ENCODE results near the gene NPRL2. TPM values are rescaled to one million over a fixed set of nuclear protein-coding genes. Genes with fewer than 3 reads are reported as not detected.
A peak's percentile ranks its signal among the peaks of the same experiment; 100 is the strongest.

Gene NPRL2
- total and polyA plus RNA-seq, 9 of the 15 experiments (the other 6 are each of a cell fraction or from before 2014, with no cell fraction given) = 17.4 to 40.4 (median 24.4) TPM

DNA sequence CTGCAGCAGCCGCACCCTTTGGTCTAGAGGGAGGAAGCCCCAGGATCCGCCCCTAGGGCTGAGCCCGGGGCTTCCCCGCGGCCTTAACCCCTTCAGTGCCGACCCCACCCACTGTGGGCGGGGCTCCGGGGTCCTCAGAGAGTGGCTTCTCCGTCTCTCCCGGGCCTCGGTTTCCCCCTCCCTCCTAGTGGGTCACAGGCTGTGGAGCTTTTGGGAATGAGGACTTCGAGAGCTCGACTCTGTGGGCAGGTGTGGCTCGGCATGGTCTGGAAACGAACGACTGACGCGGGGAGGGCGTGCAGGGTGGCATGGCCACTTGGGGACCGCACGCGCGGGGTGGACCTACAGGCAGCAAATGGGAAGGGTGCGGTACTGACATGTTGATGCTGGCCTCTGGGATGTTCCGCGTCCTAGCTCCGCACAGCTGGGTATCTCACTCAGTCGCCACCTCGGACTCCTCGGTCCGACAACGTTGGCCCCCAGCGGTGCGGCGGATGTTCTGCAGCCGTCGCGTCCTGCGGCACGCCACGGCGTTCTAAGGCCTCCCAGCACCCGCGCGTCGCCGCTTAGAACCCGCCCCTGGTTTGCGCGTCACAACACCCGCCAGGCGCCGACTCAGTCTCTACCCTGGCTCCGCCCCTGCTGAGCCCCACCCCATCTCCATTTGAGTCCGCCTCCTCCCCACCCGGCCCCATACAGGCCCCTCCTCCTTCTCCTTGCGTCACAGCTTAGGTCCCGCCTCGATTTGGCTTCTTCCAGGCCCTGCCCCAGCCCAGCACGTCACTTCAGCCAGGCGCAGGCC lies 51.5 kb downstream of the NPRL2 start, which contains the start of the genes HYAL3 and NAA80 (continued):
- TF ChIP-seq CREB3L1 (IDR thresholded peaks at IDR 0.05; ENCODE audit: borderline replicate concordance, low read depth) (peak; percentile 75; the same call in 1 of the 2 replicates), E2F4 (CRISPR knock-in tag; IDR thresholded peaks at IDR 0.05; ENCODE audit: low read depth) (0 out of 2 replicates have a peak, but pooled peaks have one; percentile 41), SETDB1 (IDR thresholded peaks at IDR 0.05; ENCODE audit: low read length) (no peak), TRIM28 (IDR thresholded peaks at IDR 0.05) (no peak), SMARCE1 (IDR thresholded peaks at IDR 0.05) (peak; percentile 25; the same call in 1 of the 2 replicates), SAFB2 (IDR thresholded peaks at IDR 0.05; ENCODE audit: borderline replicate concordance, low read depth, low read length, severe bottlenecking) (no peak), HDAC2 (IDR thresholded peaks at IDR 0.05) (peak; percentile 79), PRMT5 (CRISPR knock-in tag; IDR thresholded peaks at IDR 0.05) (no peak), FOXP1 (CRISPR knock-in tag; IDR thresholded peaks at IDR 0.05) (0 out of 2 replicates have a peak, but pooled peaks have one; percentile 42), HIVEP1 (CRISPR knock-in tag; IDR thresholded peaks at IDR 0.05) (peak; percentile 66; the same call in 1 of the 2 replicates), SMC3 (conservative IDR thresholded peaks at IDR 0.05; ENCODE audit: insufficient read depth, low read depth, low read length) (0 out of 2 replicates have a peak, but pooled peaks have one; percentile 6), MAZ (CRISPR knock-in tag; conservative IDR thresholded peaks at IDR 0.05 in 1 of 2, IDR thresholded peaks at IDR 0.05 in 1 of 2) (peak in 1 of 2 experiments; percentile 46; a peak in 3 of 4 replicates), E2F6 (IDR thresholded peaks at IDR 0.05; ENCODE audit: borderline replicate concordance in 1 of 2, extremely low read depth in 1 of 2, insufficient read depth in 1 of 2, insufficient read length in 1 of 2, low read depth in 1 of 2, low read length in 1 of 2, poor library complexity in 1 of 2, severe bottlenecking in 1 of 2) (peak in 1 of 2 experiments; percentile 26), PHF8 (IDR thresholded peaks at IDR 0.05; ENCODE audit: borderline replicate concordance, low read length) (peak; percentile 75; the same call in 1 of the 2 replicates), BHLHE40 (IDR thresholded peaks at IDR 0.05; ENCODE audit: low read length) (peak; percentile 60; the same call in 1 of the 2 replicates), SMARCA5 (IDR thresholded peaks at IDR 0.05) (0 out of 2 replicates have a peak, but pooled peaks have one; percentile 48), GATA2 (CRISPR knock-in tag; IDR thresholded peaks at IDR 0.05) (no peak), GTF2A2 (tag; IDR thresholded peaks at IDR 0.05) (no peak), RBFOX2 (IDR thresholded peaks at IDR 0.05; ENCODE audit: low read depth, low read length) (peak; percentile 80)
- TF ChIP-seq, protein P1, sequence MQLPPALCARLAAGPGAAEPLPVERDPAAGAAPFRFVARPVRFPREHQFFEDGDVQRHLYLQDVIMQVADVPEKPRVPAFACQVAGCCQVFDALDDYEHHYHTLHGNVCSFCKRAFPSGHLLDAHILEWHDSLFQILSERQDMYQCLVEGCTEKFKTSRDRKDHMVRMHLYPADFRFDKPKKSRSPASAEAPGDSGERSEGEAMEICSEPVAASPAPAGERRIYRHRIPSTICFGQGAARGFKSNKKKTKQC (CRISPR knock-in tag; IDR thresholded peaks at IDR 0.05) = peak; percentile 70; the same call in 1 of the 2 replicates

All from K562 (cell line).